HCT116 (cell line): ENCODE results near the gene GMDS. TPM values are rescaled to one million over a fixed set of nuclear protein-coding genes. Genes with fewer than 3 reads are reported as not detected.
A peak's percentile ranks its signal among the peaks of the same experiment; 100 is the strongest.

Source experiments
- CEBPB ChIP-seq: IDR thresholded peaks from 2 replicates; pipeline ENCODE4 v1.6.1; 2012; ENCODE audit warnings: low read depth
- CTCF ChIP-seq, 3 experiments: fragments of 200-600 bp in 1 of 3; sonication (generic) in 1 of 3; IDR thresholded peaks in 2 of 3; conservative IDR thresholded peaks in 1 of 3; 2 replicates each; pipeline ENCODE4 v1.5.1; 2012 to 2017; ENCODE audit warnings: low read depth in 2 of 3, low read length in 2 of 3, antibody characterized with exemption in 1 of 3, borderline replicate concordance in 1 of 3, control low read depth in 1 of 3, mild to moderate bottlenecking in 1 of 3, mixed read lengths in 1 of 3, mixed run types in 1 of 3, moderate library complexity in 1 of 3; ENCODE audit not compliant: insufficient read depth in 1 of 3
- ELF1 ChIP-seq: IDR thresholded peaks from 2 replicates; pipeline ENCODE4 v1.6.1; 2012; ENCODE audit warnings: low read depth, borderline replicate concordance
- FOSL1 ChIP-seq: IDR thresholded peaks from 2 replicates; pipeline ENCODE4 v1.6.1; 2012; ENCODE audit warnings: low read depth
- MAX ChIP-seq: IDR thresholded peaks from 2 replicates; pipeline ENCODE4 v1.6.1; 2012
- POLR2A ChIP-seq: IDR thresholded peaks from 2 replicates; pipeline ENCODE4 v1.7.0; 2011; ENCODE audit warnings: borderline replicate concordance; ENCODE audit not compliant: insufficient read depth, insufficient read length; ENCODE audit errors: extremely low read depth
- POLR2AphosphoS5 ChIP-seq: IDR thresholded peaks from 2 replicates; pipeline ENCODE4 v1.6.1; 2011; ENCODE audit warnings: mild to moderate bottlenecking, low read depth, low read length, moderate library complexity
- REST ChIP-seq: IDR thresholded peaks from 2 replicates; pipeline ENCODE4 v1.6.1; 2012; ENCODE audit warnings: low read depth
- SIN3A ChIP-seq: IDR thresholded peaks from 2 replicates; pipeline ENCODE4 v1.6.1; 2012; ENCODE audit warnings: low read depth
- SP1 ChIP-seq: IDR thresholded peaks from 2 replicates; pipeline ENCODE4 v1.6.1; 2012; ENCODE audit warnings: low read depth
- TCF7L2 ChIP-seq: IDR thresholded peaks from 2 replicates; pipeline ENCODE4 v1.7.0; 2011; ENCODE audit warnings: borderline replicate concordance, inconsistent platforms; ENCODE audit not compliant: insufficient read depth, insufficient read length; ENCODE audit errors: extremely low read depth
- ZFX ChIP-seq: fragments of 450-650 bp; IDR thresholded peaks from 2 replicates; pipeline ENCODE4 v1.6.1; 2017
- ZNF274 ChIP-seq: fragments of 200-500 bp; sonication (Bioruptor generic); IDR thresholded peaks from 2 replicates; pipeline ENCODE4 v1.6.1; 2014; ENCODE audit warnings: mild to moderate bottlenecking, low read depth, low read length, inconsistent platforms
- total RNA-seq: library from RNA; stranded (reverse); gene quantifications from one replicate; pipeline ENCODE4 v1.2.1, GENCODE V29; 2021; ENCODE audit not compliant: unreplicated experiment

GMDS gene
- total RNA-seq, 1 experiment from 2014 or later = 34.4 TPM

- TF ChIP-seq REST = no peak
- no peak for TF ChIP-seq ZNF274
- no peak for TF ChIP-seq SP1
- peak; percentile 26 for TF ChIP-seq POLR2A
- no peak for TF ChIP-seq CTCF (IDR thresholded peaks at IDR 0.05 in 2 of 3, conservative IDR thresholded peaks at IDR 0.05 in 1 of 3; ENCODE audit: borderline replicate concordance in 1 of 3, insufficient read depth in 1 of 3, low read depth in 2 of 3, low read length in 2 of 3)
- no peak for TF ChIP-seq TCF7L2
- TF ChIP-seq MAX = peak; percentile 25; the same call in 1 of the 2 replicates
- peak; percentile 65 for TF ChIP-seq SIN3A
- TF ChIP-seq CEBPB = no peak
- TF ChIP-seq FOSL1 = no peak
- peak; percentile 95 for TF ChIP-seq POLR2AphosphoS5
- no peak for TF ChIP-seq ELF1
- TF ChIP-seq ZFX = peak; percentile 54
Observed at GRCh38 chr6:1609648-1610496, 635.5 kb downstream of the GMDS start, which contains the start of gene FOXC1 (continued).
